H9 (cell line): ENCODE results near the gene MN1. TPM values are rescaled to one million over a fixed set of nuclear protein-coding genes. Genes with fewer than 3 reads are reported as not detected.

Source experiments
- DNase-seq: peaks from one replicate; pipeline ENCODE4 v3.0.0-alpha.2; 2017
- H2AFZ ChIP-seq: one replicate; pipeline ENCODE4 v1.6.1; 2013; ENCODE audit warnings: mild to moderate bottlenecking, low read length, control low read depth, moderate library complexity
- H2AK5ac ChIP-seq: 2 replicates; pipeline ENCODE4 v1.6.1; 2013; ENCODE audit warnings: low read length, control low read depth, mixed read lengths; ENCODE audit not compliant: insufficient read length
- H2BK120ac ChIP-seq: one replicate; pipeline ENCODE4 v1.6.1; 2013; ENCODE audit warnings: low read depth, mild to moderate bottlenecking, low read length, control low read depth, inconsistent platforms; ENCODE audit not compliant: poor library complexity, severe bottlenecking
- H2BK12ac ChIP-seq: 2 replicates; pipeline ENCODE4 v1.6.1; 2013; ENCODE audit warnings: low read length, control low read depth, mixed read lengths, low read depth; ENCODE audit not compliant: insufficient read length
- H2BK15ac ChIP-seq: 2 replicates; pipeline ENCODE4 v1.6.1; 2013; ENCODE audit warnings: low read depth, low read length, control low read depth
- H2BK20ac ChIP-seq: one replicate; pipeline ENCODE4 v1.6.1; 2013; ENCODE audit warnings: low read depth, mild to moderate bottlenecking, low read length, control low read depth, inconsistent platforms; ENCODE audit not compliant: poor library complexity, severe bottlenecking
- H2BK5ac ChIP-seq: 2 replicates; pipeline ENCODE4 v1.6.1; 2013; ENCODE audit warnings: low read length, control low read depth, mixed read lengths; ENCODE audit not compliant: insufficient read length
- H3K14ac ChIP-seq: 2 replicates; pipeline ENCODE4 v1.6.1; 2013; ENCODE audit warnings: low read length, control low read depth; ENCODE audit not compliant: insufficient read depth
- H3K18ac ChIP-seq: 2 replicates; pipeline ENCODE4 v1.6.1; 2013; ENCODE audit warnings: low read depth, mild to moderate bottlenecking, mixed read lengths, low read length, control low read depth; ENCODE audit not compliant: insufficient read length
- H3K23ac ChIP-seq: 2 replicates; pipeline ENCODE4 v1.6.1; 2013; ENCODE audit warnings: low read length, control low read depth, mixed read lengths, low read depth; ENCODE audit not compliant: insufficient read length
- H3K23me2 ChIP-seq: 2 replicates; pipeline ENCODE4 v1.6.1; 2013; ENCODE audit warnings: low read depth, mild to moderate bottlenecking, mixed read lengths, low read length, control low read depth; ENCODE audit not compliant: insufficient read length, poor library complexity, severe bottlenecking
- H3K27ac ChIP-seq: 2 replicates; pipeline ENCODE4 v1.5.1; 2013; ENCODE audit warnings: low read length, control low read depth, mixed read lengths, low read depth; ENCODE audit not compliant: insufficient read length
- H3K27me3 ChIP-seq: 2 replicates; pipeline ENCODE4 v1.6.1; 2013; ENCODE audit warnings: low read length, control low read depth, inconsistent platforms; ENCODE audit not compliant: insufficient read depth
- H3K4ac ChIP-seq: 2 replicates; pipeline ENCODE4 v1.6.1; 2013; ENCODE audit warnings: low read depth, mild to moderate bottlenecking, control low read depth, inconsistent platforms, low read length, moderate library complexity
- H3K4me1 ChIP-seq: 2 replicates; pipeline ENCODE4 v1.6.1; 2013; ENCODE audit warnings: low read length, control low read depth, inconsistent platforms; ENCODE audit not compliant: insufficient read depth
- H3K4me2 ChIP-seq: 2 replicates; pipeline ENCODE4 v1.6.1; 2013; ENCODE audit warnings: low read length, control low read depth, mixed read lengths; ENCODE audit not compliant: insufficient read length, insufficient read depth
- H3K56ac ChIP-seq: 2 replicates; pipeline ENCODE4 v1.6.1; 2013; ENCODE audit warnings: low read depth, mild to moderate bottlenecking, mixed read lengths, low read length, control low read depth; ENCODE audit not compliant: insufficient read length
- H3K79me1 ChIP-seq: 2 replicates; pipeline ENCODE4 v1.6.1; 2013; ENCODE audit warnings: low read depth, mild to moderate bottlenecking, moderate library complexity, low read length, control low read depth, inconsistent platforms; ENCODE audit not compliant: insufficient read depth, poor library complexity, severe bottlenecking
- H3K79me2 ChIP-seq: 2 replicates; pipeline ENCODE4 v1.6.1; 2013; ENCODE audit warnings: low read length, control low read depth, inconsistent platforms; ENCODE audit not compliant: insufficient read depth
- H3K9ac ChIP-seq: 2 replicates; pipeline ENCODE4 v1.6.1; 2013; ENCODE audit warnings: low read length, control low read depth, mixed read lengths; ENCODE audit not compliant: insufficient read length; ENCODE audit errors: extremely low read depth
- H3K9me3 ChIP-seq: one replicate; pipeline ENCODE4 v1.6.1; 2013; ENCODE audit warnings: low read depth, low read length, inconsistent platforms; ENCODE audit not compliant: control insufficient read depth
- H3T11ph ChIP-seq: one replicate; pipeline ENCODE4 v1.6.1; 2013; ENCODE audit warnings: mild to moderate bottlenecking, low read length, control low read depth, inconsistent platforms
- H4K20me1 ChIP-seq: one replicate; pipeline ENCODE4 v1.6.1; 2013; ENCODE audit not compliant: control insufficient read depth, insufficient read length, insufficient read depth
- H4K5ac ChIP-seq: 2 replicates; pipeline ENCODE4 v1.6.1; 2013; ENCODE audit warnings: low read depth, mild to moderate bottlenecking, mixed read lengths, low read length, control low read depth; ENCODE audit not compliant: insufficient read length
- H4K8ac ChIP-seq: replicated peaks from 2 replicates; pipeline ENCODE4 v1.6.1; 2013; ENCODE audit warnings: low read length, control low read depth, mixed read lengths, low read depth; ENCODE audit not compliant: insufficient read length
- H4K91ac ChIP-seq: 2 replicates; pipeline ENCODE4 v1.6.1; 2013; ENCODE audit warnings: low read depth, mild to moderate bottlenecking, moderate library complexity, mixed read lengths, low read length, control low read depth; ENCODE audit not compliant: insufficient read length
- H3K27ac Mint-ChIP-seq, 3 experiments: 2 replicates in 2 of 3; 3 replicates in 1 of 3; pipeline ENCODE4 v1.8.0; 2020 to 2021; ENCODE audit warnings: mixed read lengths in 3 of 3, mild to moderate bottlenecking in 1 of 3, moderate library complexity in 1 of 3
- H3K27me3 Mint-ChIP-seq: 2 replicates; pipeline ENCODE4 v1.8.0; 2021; ENCODE audit warnings: low read depth, mild to moderate bottlenecking, moderate library complexity, mixed read lengths
- H3K36me3 Mint-ChIP-seq, 3 experiments: 2 replicates in 2 of 3; 3 replicates in 1 of 3; pipeline ENCODE4 v1.8.0; 2020 to 2021; ENCODE audit warnings: low read depth in 3 of 3, mixed read lengths in 3 of 3; ENCODE audit not compliant: insufficient read depth in 1 of 3
- H3K4me1 Mint-ChIP-seq, 2 experiments: 2 replicates each; pipeline ENCODE4 v1.8.0; 2020; ENCODE audit warnings: mixed read lengths in 2 of 2
- H3K4me3 Mint-ChIP-seq, 2 experiments: 2 replicates in 1 of 2; 3 replicates in 1 of 2; pipeline ENCODE4 v1.8.0; 2020 to 2021; ENCODE audit warnings: mild to moderate bottlenecking in 2 of 2, mixed read lengths in 2 of 2, moderate library complexity in 1 of 2
- H3K9me3 Mint-ChIP-seq, 2 experiments: 2 replicates in 1 of 2; 3 replicates in 1 of 2; pipeline ENCODE4 v1.8.0; 2020; ENCODE audit warnings: mild to moderate bottlenecking in 2 of 2, mixed read lengths in 2 of 2, moderate library complexity in 1 of 2
- WGBS: extraction: QIAGEN DNeasy Blood & Tissue Kit; methylation state at CpG from one replicate; pipeline ENCODE4 v1.1.7; 2013; ENCODE audit warnings: missing lambda C conversion rate, low lambda C conversion rate, mixed read lengths; ENCODE audit not compliant: insufficient read length; ENCODE audit errors: extremely low coverage; 5-methylcytosine and 5-hydroxymethylcytosine counted together
- total RNA-seq: library from RNA; stranded (reverse); gene quantifications from 2 replicates; pipeline ENCODE4 v1.2.1, GENCODE V29; 2021
- TF ChIP-seq, protein P1 (sequence below): fragments of 200-600 bp; sonication (generic); conservative IDR thresholded peaks from 3 replicates; pipeline ENCODE4 v1.8.0; 2021; ENCODE audit warnings: antibody characterized with exemption, mild to moderate bottlenecking

Gene MN1
- total RNA-seq, 1 experiment from 2014 or later, result 2.8 TPM

- Histone ChIP-seq H4K91ac (no peak overlapping the region), H2BK15ac (no peak overlapping the region), H3K9me3 (no peaks in the 10 kb centered on the region), H4K5ac (no peak overlapping the region), H3K79me1 (no peaks in the 10 kb centered on the region), H3T11ph (no peak overlapping the region), H3K18ac (no peak overlapping the region), H2AFZ (no peak overlapping the region), H3K27ac (no peak overlapping the region), H3K79me2 (peaks cover 5% of the 10 kb centered on the region; the same call in 1 of the 2 replicates), H3K4ac (no peak overlapping the region), H2BK20ac (no peak overlapping the region), H2BK12ac (no peak overlapping the region), H4K20me1 (no peaks in the 10 kb centered on the region), H3K23me2 (no peaks in the 10 kb centered on the region), H3K56ac (no peak overlapping the region), H3K23ac (no peak overlapping the region), H2AK5ac (no peak overlapping the region), H2BK5ac (no peak overlapping the region), H3K9ac (no peak overlapping the region), H3K4me2 (no peak overlapping the region), H3K14ac (no peak overlapping the region), H3K27me3 (no peaks in the 10 kb centered on the region), H3K4me1 (0 out of 2 replicates have a peak, but pooled peaks cover 2% of the 10 kb centered on the region), H4K8ac (no peak overlapping the region), H2BK120ac (no peak overlapping the region)
- TF ChIP-seq, protein P1, sequence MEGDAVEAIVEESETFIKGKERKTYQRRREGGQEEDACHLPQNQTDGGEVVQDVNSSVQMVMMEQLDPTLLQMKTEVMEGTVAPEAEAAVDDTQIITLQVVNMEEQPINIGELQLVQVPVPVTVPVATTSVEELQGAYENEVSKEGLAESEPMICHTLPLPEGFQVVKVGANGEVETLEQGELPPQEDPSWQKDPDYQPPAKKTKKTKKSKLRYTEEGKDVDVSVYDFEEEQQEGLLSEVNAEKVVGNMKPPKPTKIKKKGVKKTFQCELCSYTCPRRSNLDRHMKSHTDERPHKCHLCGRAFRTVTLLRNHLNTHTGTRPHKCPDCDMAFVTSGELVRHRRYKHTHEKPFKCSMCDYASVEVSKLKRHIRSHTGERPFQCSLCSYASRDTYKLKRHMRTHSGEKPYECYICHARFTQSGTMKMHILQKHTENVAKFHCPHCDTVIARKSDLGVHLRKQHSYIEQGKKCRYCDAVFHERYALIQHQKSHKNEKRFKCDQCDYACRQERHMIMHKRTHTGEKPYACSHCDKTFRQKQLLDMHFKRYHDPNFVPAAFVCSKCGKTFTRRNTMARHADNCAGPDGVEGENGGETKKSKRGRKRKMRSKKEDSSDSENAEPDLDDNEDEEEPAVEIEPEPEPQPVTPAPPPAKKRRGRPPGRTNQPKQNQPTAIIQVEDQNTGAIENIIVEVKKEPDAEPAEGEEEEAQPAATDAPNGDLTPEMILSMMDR, result no peak
- Mint-ChIP-seq H3K9me3 (no peaks in the 10 kb centered on the region), H3K27me3 (no peaks in the 10 kb centered on the region; the same call in 1 of the 2 replicates), H3K27ac (no peak overlapping the region; a peak in 2 of 7 replicates), H3K36me3 (peaks cover 6 to 37% (median 30%) of the 10 kb centered on the region in 3 experiments; a peak in 6 of 7 replicates), H3K4me3 (no peak overlapping the region; a peak in 1 of 5 replicates), H3K4me1 (peaks cover 10 to 20% of the 10 kb centered on the region in 2 experiments)
- no peak for DNase-seq
- no CpG with 5 or more reads among the region's 8 CpGs for WGBS
Observed at GRCh38 chr22:27709919-27710675, 91.5 kb downstream of the MN1 start.
